Endodermal cell (in vitro differentiated cells): Measurements from ENCODE around the gene TXN2. TPM values are rescaled to one million over a fixed set of nuclear protein-coding genes. Genes with fewer than 3 reads are reported as not detected.

Experiments
- DNase-seq: peaks from one replicate; pipeline ENCODE4 v3.0.0-alpha.2; 2017
- H3K27ac ChIP-seq: 2 replicates; pipeline ENCODE4 v1.5.1; 2013; ENCODE audit warnings: mild to moderate bottlenecking, low read depth, low read length, moderate library complexity
- H3K27me3 ChIP-seq: 2 replicates; pipeline ENCODE4 v1.6.1; 2013; ENCODE audit warnings: mild to moderate bottlenecking, low read length, moderate library complexity; ENCODE audit not compliant: insufficient read depth, control insufficient read depth, poor library complexity, severe bottlenecking
- H3K36me3 ChIP-seq: 2 replicates; pipeline ENCODE4 v1.7.0; 2013; ENCODE audit warnings: mild to moderate bottlenecking, low read length, moderate library complexity; ENCODE audit not compliant: control insufficient read depth, insufficient read depth
- H3K4me1 ChIP-seq: one replicate; pipeline ENCODE4 v1.7.0; 2013; ENCODE audit warnings: low read length; ENCODE audit not compliant: control insufficient read depth, insufficient read depth
- H3K4me3 ChIP-seq: 2 replicates; pipeline ENCODE4 v1.5.1; 2013; ENCODE audit warnings: mild to moderate bottlenecking, low read length, moderate library complexity
- H3K9ac ChIP-seq: 2 replicates; pipeline ENCODE4 v1.6.1; 2013; ENCODE audit warnings: mild to moderate bottlenecking, low read length, moderate library complexity; ENCODE audit not compliant: poor library complexity, severe bottlenecking; ENCODE audit errors: extremely low read depth
- H3K9me3 ChIP-seq: 2 replicates; pipeline ENCODE4 v1.6.1; 2013; ENCODE audit warnings: mild to moderate bottlenecking, low read length, moderate library complexity; ENCODE audit not compliant: control insufficient read depth
- H3K27ac Mint-ChIP-seq: 2 replicates; pipeline ENCODE4 v1.8.0; 2020; ENCODE audit warnings: mixed read lengths
- H3K27me3 Mint-ChIP-seq: 2 replicates; pipeline ENCODE4 v1.8.0; 2021; ENCODE audit warnings: mild to moderate bottlenecking, mixed read lengths; ENCODE audit not compliant: insufficient read depth
- H3K36me3 Mint-ChIP-seq: 2 replicates; pipeline ENCODE4 v1.8.0; 2020; ENCODE audit warnings: low read depth, mixed read lengths
- H3K4me1 Mint-ChIP-seq: 2 replicates; pipeline ENCODE4 v1.8.0; 2020; ENCODE audit warnings: mixed read lengths
- H3K4me3 Mint-ChIP-seq: 2 replicates; pipeline ENCODE4 v1.8.0; 2020; ENCODE audit warnings: mild to moderate bottlenecking, moderate library complexity, mixed read lengths
- H3K9me3 Mint-ChIP-seq: 2 replicates; pipeline ENCODE4 v1.8.0; 2020; ENCODE audit warnings: mild to moderate bottlenecking, mixed read lengths
- CTCF ChIP-seq: fragments of 200-600 bp; sonication (generic); conservative IDR thresholded peaks from 2 replicates; pipeline ENCODE4 v1.5.0; 2021; ENCODE audit warnings: antibody characterized with exemption, mild to moderate bottlenecking
- WGBS, 2 experiments: methylation state at CpG; one replicate each; pipeline versions ENCODE4 v1.1.5 to v1.1.7; 2013; ENCODE audit warnings: missing lambda C conversion rate in 2 of 2, mixed read lengths in 1 of 2; ENCODE audit not compliant: insufficient coverage in 1 of 2, insufficient read length in 1 of 2; 5-methylcytosine and 5-hydroxymethylcytosine counted together
- total RNA-seq, 2 donors: library from RNA; stranded (reverse); fragmentation: NEBNext Ultra II Directional in 1 of 2; extraction: Animal tissue kit (Norgen Biotek cat#: 25700) in 1 of 2; gene quantifications; 2 replicates in 1 of 2; 3 replicates in 1 of 2; pipeline ENCODE4 v1.2.1, GENCODE V29; 2021

TXN2 gene
- total RNA-seq, 2 donors from 2014 or later: 52.9 to 53.9 TPM

GRCh38 chr22:36510966-36511881, 29.8 kb upstream of the TXN2 start:
- Histone ChIP-seq H3K9ac (no peak overlapping the region), H3K27me3 (no peaks in the 10 kb centered on the region), H3K4me3 (no peak overlapping the region), H3K27ac (peak overlapping the region; percentile 33), H3K4me1 (peaks cover 5% of the 10 kb centered on the region), H3K9me3 (no peaks in the 10 kb centered on the region), H3K36me3 (peaks cover 56% of the 10 kb centered on the region)
- H3K4me1 Mint-ChIP-seq: peaks cover 3% of the 10 kb centered on the region
- H3K36me3 Mint-ChIP-seq: peaks cover 59% of the 10 kb centered on the region
- H3K27me3 Mint-ChIP-seq: peaks cover 4% of the 10 kb centered on the region
- 88 to 97% methylated on average over 14 to 17 of the region's 17 CpGs for WGBS, 2 experiments
- H3K9me3 Mint-ChIP-seq: peaks cover 4% of the 10 kb centered on the region
- DNase-seq: peak; percentile 88
- H3K4me3 Mint-ChIP-seq: no peak overlapping the region
- TF ChIP-seq CTCF: peak; percentile 76
- peak overlapping the region; percentile 74 for H3K27ac Mint-ChIP-seq

GRCh38 chr22:36510384-36510783, 28.9 kb upstream of the TXN2 start:
- Histone ChIP-seq H3K36me3 (peaks cover 48% of the 10 kb centered on the region), H3K9ac (no peak overlapping the region), H3K27ac (no peak overlapping the region), H3K4me1 (peaks cover 5% of the 10 kb centered on the region), H3K4me3 (no peak overlapping the region), H3K27me3 (no peaks in the 10 kb centered on the region), H3K9me3 (no peaks in the 10 kb centered on the region)
- Mint-ChIP-seq H3K27me3 (peaks cover 6% of the 10 kb centered on the region), H3K4me1 (peaks cover 3% of the 10 kb centered on the region), H3K27ac (no peak overlapping the region), H3K36me3 (peaks cover 51% of the 10 kb centered on the region), H3K9me3 (peaks cover 6% of the 10 kb centered on the region), H3K4me3 (no peak overlapping the region)
- TF ChIP-seq CTCF: no peak
- 91 to 100% methylated on average over 1 to 2 of the region's 3 CpGs for WGBS, 2 experiments
- no peak for DNase-seq

- DNase-seq: no peak
- Histone ChIP-seq H3K4me1 (peaks cover 5% of the 10 kb centered on the region), H3K36me3 (peaks cover 29% of the 10 kb centered on the region), H3K9me3 (no peaks in the 10 kb centered on the region), H3K27me3 (no peaks in the 10 kb centered on the region), H3K27ac (no peak overlapping the region), H3K4me3 (peak overlapping the region; percentile 48), H3K9ac (no peak overlapping the region)
- peak overlapping the region; percentile 42 for H3K4me3 Mint-ChIP-seq
- 87 to 92% methylated on average over 5 to 6 of the region's 6 CpGs for WGBS, 2 experiments
- peaks cover 6% of the 10 kb centered on the region for H3K27me3 Mint-ChIP-seq
- H3K9me3 Mint-ChIP-seq: peaks cover 6% of the 10 kb centered on the region
- H3K36me3 Mint-ChIP-seq: peaks cover 45% of the 10 kb centered on the region
- H3K27ac Mint-ChIP-seq: peak overlapping the region; percentile 16
- peaks cover 8% of the 10 kb centered on the region for H3K4me1 Mint-ChIP-seq
- no peak for TF ChIP-seq CTCF
Observed at GRCh38 chr22:36507518-36508010, 26.1 kb upstream of the TXN2 start.
